GM12878 (cell line): ENCODE results near the gene ISG15. TPM values are rescaled to one million over a fixed set of nuclear protein-coding genes. Genes with fewer than 3 reads are reported as not detected.
A peak's percentile ranks its signal among the peaks of the same experiment; 100 is the strongest.

Source experiments
- ATAC-seq: fragments of 200-7000 bp; cut with Tn5 transposase; 3 replicates; pipeline ENCODE4 v1.9.1; 2020; ENCODE audit warnings: mild to moderate bottlenecking, moderate library complexity
- BruUV-seq: library from RNA; stranded (reverse); fragments of 400-500 nt; replicated peaks from 2 replicates; lab custom pipeline; 2021; lab: Mats Ljungman, UMichigan
- CTCF ChIA-PET: fragments of 300-600 bp; sonication (Branson Sonifier 250); formaldehyde crosslinking; extraction: SDS; loops from one replicate; lab custom pipeline; 2021; ENCODE audit warnings: inconsistent platforms; lab: Yijun Ruan, JAX
- POLR2A ChIA-PET: fragments of 350-600 bp; formaldehyde crosslinking; extraction: SDS; loops from one replicate; lab custom pipeline; 2021; ENCODE audit warnings: inconsistent platforms; lab: Charles Lee
- RAD21 ChIA-PET: fragments of 300-600 bp; sonication (Branson Sonifier 250); formaldehyde crosslinking; loops from one replicate; lab custom pipeline; 2023; ENCODE audit warnings: antibody characterized with exemption; ENCODE audit not compliant: unreplicated experiment; lab: Charles Lee
- SMC1A ChIA-PET: fragments of 300-600 bp; sonication (Branson Sonifier 250); formaldehyde crosslinking; loops from one replicate; lab custom pipeline; 2023; ENCODE audit not compliant: unreplicated experiment, uncharacterized antibody; lab: Charles Lee
- DNase-seq: peaks from one replicate; pipeline ENCODE4 v3.0.0-alpha.2; 2011; ENCODE audit warnings: low read depth, low spot score
- FAIRE-seq: peaks from 3 replicates; lab custom pipeline; 2011; peaks lifted over from hg19 to GRCh38; lab: Jason Lieb, UNC
- H2AFZ ChIP-seq: 2 replicates; pipeline ENCODE4 v1.6.0; 2011; ENCODE audit warnings: low read depth, low read length, control low read depth; ENCODE audit not compliant: control insufficient read depth
- H3K27ac ChIP-seq: 2 replicates; pipeline ENCODE4 v1.5.1; 2011; ENCODE audit warnings: control low read depth; ENCODE audit not compliant: control insufficient read depth, insufficient read depth
- H3K27me3 ChIP-seq, 2 experiments: replicated peaks in 1 of 2; 2 replicates each; pipeline versions ENCODE4 v1.6.0 to v1.6.1; 2011; ENCODE audit warnings: low read length in 1 of 2; ENCODE audit not compliant: control insufficient read depth in 2 of 2, insufficient read depth in 2 of 2
- H3K36me3 ChIP-seq, 2 experiments: 2 replicates each; pipeline ENCODE4 v1.5.1; 2011; ENCODE audit warnings: low read length in 1 of 2; ENCODE audit not compliant: control insufficient read depth in 2 of 2, insufficient read depth in 2 of 2
- H3K4me1 ChIP-seq: 2 replicates; pipeline ENCODE4 v1.6.1; 2011; ENCODE audit warnings: mild to moderate bottlenecking, low read length, moderate library complexity, mixed read lengths; ENCODE audit not compliant: control insufficient read depth, insufficient read depth
- H3K4me2 ChIP-seq: 2 replicates; pipeline ENCODE4 v1.6.0; 2011; ENCODE audit warnings: control low read depth; ENCODE audit not compliant: control insufficient read depth, insufficient read depth
- H3K4me3 ChIP-seq: fragments of 200-600 bp; sonication (generic); 2 replicates; pipeline ENCODE4 v1.5.1; 2016
- H3K79me2 ChIP-seq: 2 replicates; pipeline ENCODE4 v1.6.0; 2011; ENCODE audit warnings: low read length; ENCODE audit not compliant: control insufficient read depth, insufficient read depth
- H3K9ac ChIP-seq: 2 replicates; pipeline ENCODE4 v1.8.0; 2011; ENCODE audit warnings: low read length, control low read depth, mixed read lengths; ENCODE audit not compliant: control insufficient read depth, insufficient read depth
- H3K9me3 ChIP-seq: replicated peaks from 3 replicates; pipeline ENCODE4 v1.5.1; 2011; ENCODE audit warnings: mild to moderate bottlenecking, low read length; ENCODE audit not compliant: control insufficient read depth, insufficient read depth
- H4K20me1 ChIP-seq: 2 replicates; pipeline ENCODE4 v1.6.0; 2011; ENCODE audit not compliant: control insufficient read depth, insufficient read depth
- IKZF1 ChIP-seq: fragments of 450-650 bp; conservative IDR thresholded peaks from 2 replicates; pipeline ENCODE4 v1.6.1; 2017; ENCODE audit warnings: antibody characterized with exemption, mild to moderate bottlenecking
- NFIC ChIP-seq: IDR thresholded peaks from 2 replicates; pipeline ENCODE4 v1.6.1; 2012; ENCODE audit warnings: low read depth, mild to moderate bottlenecking, inconsistent platforms, low read length, moderate library complexity
- NR2F1 ChIP-seq: fragments of 450-650 bp; conservative IDR thresholded peaks from 2 replicates; pipeline ENCODE4 v1.6.1; 2017; ENCODE audit warnings: mild to moderate bottlenecking
- RELA ChIP-seq: fragments of 450-650 bp; IDR thresholded peaks from 2 replicates; pipeline ENCODE4 v1.8.0; 2014; ENCODE audit warnings: borderline replicate concordance; ENCODE audit not compliant: partially characterized antibody
- SREBF1 ChIP-seq: IDR thresholded peaks from 2 replicates; pipeline ENCODE4 v1.6.1; 2012; ENCODE audit warnings: mild to moderate bottlenecking, low read length
- WGBS: methylation state at CpG from one replicate; pipeline ENCODE4 v1.1.6; 2016; ENCODE audit warnings: low lambda C conversion rate; ENCODE audit not compliant: insufficient replicate concordance, insufficient coverage; ENCODE audit errors: missing lambda C conversion rate; 5-methylcytosine and 5-hydroxymethylcytosine counted together
- in situ Hi-C: fragments of 300-500 bp; cut with MboI; formaldehyde crosslinking; loops from 9 replicates; pipeline ENCODE4 v1.14.3; 2018; ENCODE audit warnings: mixed read lengths
- intact Hi-C: fragments of 100-400 bp; cut with micrococcal nuclease; formaldehyde crosslinking; loops from one replicate; pipeline ENCODE4 v1.14.2; 2022; ENCODE audit not compliant: unreplicated experiment
- polyA plus RNA-seq, 11 experiments: library from polyadenylated mRNA; depleted of rRNA in 4 of 11; unstranded in 6 of 11; stranded (reverse) in 5 of 11; fragments of >200 nt; fragmentation: Nextera tagmentation in 4 of 11; fragmentation: Illumina TruSeq in 1 of 11; extraction: Ambion mirVana in 4 of 11; extraction: Trizol in 1 of 11; gene quantifications; 1 replicate in 1 of 11; 2 replicates in 10 of 11; pipeline versions ENCODE4 v1.2.1 to v1.2.3, GENCODE V29; 2011 to 2016; ENCODE audit warnings: inconsistent platforms in 2 of 11, missing spikeins in 2 of 11, low read depth in 1 of 11
- total RNA-seq, 4 experiments: library from RNA; depleted of rRNA in 3 of 4; stranded (reverse); fragments of >200 nt in 3 of 4; fragmentation: Illumina TruSeq in 1 of 4; extraction: Trizol in 1 of 4; gene quantifications; 2 replicates each; pipeline versions ENCODE4 v1.2.1 to v1.2.3, GENCODE V29; 2013 to 2021

ISG15 gene
- total and polyA plus RNA-seq, 10 of the 15 experiments (the other 5 are each of a cell fraction or from before 2014, with no cell fraction given), result 7.8 to 384 (median 274) TPM

- H3K9me3 ChIP-seq, result no peaks in the 10 kb centered on the region
- H3K4me1 ChIP-seq, result peaks cover 21% of the 10 kb centered on the region
- intact Hi-C loops (loop anchor here (2.0 kb wide), 1 partner anchor 259 kb away; no protein-coding TSS in a partner anchor), in situ Hi-C loops (no loop called here)
- H3K9ac ChIP-seq, result peak overlapping the region; percentile 20; the same call in 1 of the 2 replicates
- TF ChIP-seq RELA, result no peak
- TF ChIP-seq NR2F1, result 0 out of 2 replicates have a peak, but pooled peaks have one; percentile 28
- no peak for TF ChIP-seq NFIC
- 0 out of 2 replicates have a peak, but pooled peaks have one; percentile 1 for TF ChIP-seq IKZF1
- TF ChIP-seq SREBF1, result no peak
- no peaks in the 10 kb centered on the region for H4K20me1 ChIP-seq
- no peak for DNase-seq
- ATAC-seq, result no peak
- POLR2A ChIA-PET, result interaction anchor here (0.9 to 2.9 kb wide), 5 partner anchors 9 to 32 kb away, joined by 3 to 15 read pairs (median 6); partner anchors contain the start of gene ISG15
- H3K4me3 ChIP-seq, result no peak overlapping the region
- H2AFZ ChIP-seq, result no peak overlapping the region
- SMC1A ChIA-PET, result interaction anchor here (0.8 to 3.6 kb wide), 13 partner anchors 8 to 90 kb away, joined by 3 to 24 read pairs (median 4); partner anchors contain the start of genes ISG15 and PERM1
- BruUV-seq, result no TSS peak
- RAD21 ChIA-PET, result interaction anchor here (0.7 to 3.8 kb wide), 17 partner anchors 8 to 273 kb away, joined by 3 to 58 read pairs (median 5); partner anchors contain the start of genes AGRN, ISG15 and UBE2J2
- no peaks in the 10 kb centered on the region; a peak in 2 of 4 replicates for H3K36me3 ChIP-seq
- H3K27me3 ChIP-seq, result no peaks in the 10 kb centered on the region
- 60% methylated on average over 10 of the region's 11 CpGs for WGBS
- H3K4me2 ChIP-seq, result peak overlapping the region; percentile 68
- FAIRE-seq, result no peak
- H3K27ac ChIP-seq, result no peak overlapping the region; the same call in 1 of the 2 replicates
- CTCF ChIA-PET, result interaction anchor here (0.6 to 4.0 kb wide), 15 partner anchors 7 to 340 kb away, joined by 3 to 83 read pairs (median 5); partner anchors contain the start of genes AGRN, ISG15 and PERM1
- no peaks in the 10 kb centered on the region for H3K79me2 ChIP-seq
Measured at GRCh38 chr1:1031659-1032235, 18.4 kb downstream of the ISG15 start.
